Tibial nerve (tissue), 3 donors: ENCODE results near the gene EFHC2.
"Not testable (repeated sequence)": the region's sequence is repeated elsewhere in the genome, so short reads cannot be mapped to it uniquely, and the experiment has no call there.

ENCODE experiments used
- CTCF ChIP-seq, 5 experiments: fragments of 200-600 bp in 3 of 5; fragments of 450-650 bp in 2 of 5; sonication (generic) in 3 of 5; IDR thresholded peaks; one replicate each; pipeline ENCODE4 v1.5.1; 2016 to 2019; ENCODE audit warnings: antibody characterized with exemption in 5 of 5, mild to moderate bottlenecking in 3 of 5, moderate library complexity in 2 of 5
- POLR2A ChIP-seq, 2 donors: fragments of 450-650 bp; IDR thresholded peaks; one replicate each; pipeline ENCODE4 v1.6.1; 2017; ENCODE audit warnings: antibody characterized with exemption in 2 of 2, mild to moderate bottlenecking in 2 of 2, moderate library complexity in 2 of 2

DNA sequence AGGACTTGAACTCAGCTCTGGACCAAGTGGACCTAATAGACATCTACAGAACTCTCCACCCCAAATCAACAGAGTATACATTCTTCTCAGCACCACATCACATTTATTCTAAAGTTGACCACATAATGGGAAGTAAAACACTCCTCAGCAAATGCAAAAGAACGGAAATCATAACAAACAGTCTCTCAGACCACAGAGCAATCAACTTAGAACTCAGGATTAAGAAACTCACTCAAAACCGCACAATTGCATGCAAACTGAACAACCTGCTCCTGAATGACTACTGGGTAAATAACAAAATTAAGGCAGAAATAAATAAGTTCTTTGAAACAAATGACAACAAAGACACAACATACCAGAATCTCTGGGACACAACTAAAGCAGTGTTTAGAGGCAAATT, 87.7 kb downstream of the EFHC2 start:
- TF ChIP-seq CTCF, POLR2A (IDR thresholded peaks at IDR 0.05): not testable (repeated sequence)
